VCaP (cell line): ENCODE measurements around the gene GRHL3.

ENCODE experiments used
- H3K27ac ChIP-seq: fragments of 450-650 bp; 2 replicates; pipeline ENCODE4 v1.5.1; 2017
- TF ChIP-seq, protein P1 (sequence below): fragments of 450-650 bp; conservative IDR thresholded peaks from 2 replicates; pipeline ENCODE4 v1.5.1; 2017; ENCODE audit warnings: mild to moderate bottlenecking, moderate library complexity

Gene GRHL3

DNA sequence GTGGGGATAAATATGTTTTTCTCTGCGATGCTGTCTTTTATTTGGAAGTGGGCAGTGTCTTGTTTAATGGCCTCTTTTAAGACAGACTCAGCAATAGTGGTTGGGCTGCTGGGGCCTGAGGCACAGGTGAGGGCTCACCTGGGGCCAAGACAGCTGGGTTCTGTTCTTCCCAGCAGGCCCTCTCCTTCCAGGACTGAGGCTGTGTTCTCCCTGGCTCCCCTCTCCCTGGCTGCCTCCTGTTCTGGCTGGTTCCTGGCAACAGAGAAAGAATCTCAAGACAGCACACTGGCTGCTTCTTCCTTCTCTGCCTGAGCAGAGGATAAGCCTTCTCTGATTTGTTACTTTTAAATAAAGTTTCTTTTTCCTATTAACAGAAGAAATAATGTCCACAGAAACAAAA is 7.4 kb upstream of the GRHL3 start:
- peak overlapping the region; percentile 70 for H3K27ac ChIP-seq
- TF ChIP-seq, protein P1, sequence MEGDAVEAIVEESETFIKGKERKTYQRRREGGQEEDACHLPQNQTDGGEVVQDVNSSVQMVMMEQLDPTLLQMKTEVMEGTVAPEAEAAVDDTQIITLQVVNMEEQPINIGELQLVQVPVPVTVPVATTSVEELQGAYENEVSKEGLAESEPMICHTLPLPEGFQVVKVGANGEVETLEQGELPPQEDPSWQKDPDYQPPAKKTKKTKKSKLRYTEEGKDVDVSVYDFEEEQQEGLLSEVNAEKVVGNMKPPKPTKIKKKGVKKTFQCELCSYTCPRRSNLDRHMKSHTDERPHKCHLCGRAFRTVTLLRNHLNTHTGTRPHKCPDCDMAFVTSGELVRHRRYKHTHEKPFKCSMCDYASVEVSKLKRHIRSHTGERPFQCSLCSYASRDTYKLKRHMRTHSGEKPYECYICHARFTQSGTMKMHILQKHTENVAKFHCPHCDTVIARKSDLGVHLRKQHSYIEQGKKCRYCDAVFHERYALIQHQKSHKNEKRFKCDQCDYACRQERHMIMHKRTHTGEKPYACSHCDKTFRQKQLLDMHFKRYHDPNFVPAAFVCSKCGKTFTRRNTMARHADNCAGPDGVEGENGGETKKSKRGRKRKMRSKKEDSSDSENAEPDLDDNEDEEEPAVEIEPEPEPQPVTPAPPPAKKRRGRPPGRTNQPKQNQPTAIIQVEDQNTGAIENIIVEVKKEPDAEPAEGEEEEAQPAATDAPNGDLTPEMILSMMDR, result no peak

GRCh38 chr1:24315391-24315790 is 3.8 kb upstream of the GRHL3 start:
- H3K27ac ChIP-seq, result no peak overlapping the region
- TF ChIP-seq, protein P1, result no peak

- TF ChIP-seq, protein P1, result no peak
- no peak overlapping the region for H3K27ac ChIP-seq
These were observed 2.5 kb upstream of the GRHL3 start for GRCh38 chr1:24316645-24317044.

- TF ChIP-seq, protein P1, result no peak
- H3K27ac ChIP-seq, result no peak overlapping the region
These were observed 2.1 kb upstream of the GRHL3 start for GRCh38 chr1:24317081-24317480.

DNA sequence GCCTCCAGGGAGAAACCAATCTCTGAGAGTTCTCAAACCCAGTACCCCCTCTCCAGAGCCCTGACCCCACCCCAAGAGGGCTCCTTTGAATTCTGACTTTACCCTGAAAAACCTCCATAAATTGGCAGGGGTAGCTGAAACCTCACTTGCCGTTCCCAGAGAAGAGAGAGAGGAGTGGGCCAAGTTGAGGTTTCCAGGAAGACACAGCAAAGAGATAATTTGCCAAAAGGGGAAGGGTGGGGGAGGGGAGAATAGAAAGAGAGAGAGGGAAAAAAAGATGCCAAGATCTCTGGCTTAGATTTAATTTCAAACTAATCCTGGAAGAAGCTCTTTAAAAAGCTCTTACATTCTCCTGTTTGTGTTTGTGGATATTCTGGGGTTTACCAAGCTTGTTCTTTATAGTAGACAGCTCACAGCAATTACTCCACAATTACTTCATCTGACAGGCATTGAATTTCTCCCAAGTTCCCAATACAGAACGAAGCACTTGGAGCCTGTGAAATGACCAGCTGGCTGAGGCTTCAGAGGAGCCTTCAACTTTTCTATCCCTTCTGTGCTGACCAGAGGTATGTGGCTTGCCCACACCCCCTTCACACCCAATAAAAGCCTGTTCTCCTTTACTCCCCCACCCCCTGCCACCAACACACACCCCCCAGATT is 1.1 kb upstream of the GRHL3 start:
- TF ChIP-seq, protein P1, result no peak
- no peak overlapping the region for H3K27ac ChIP-seq

- peak overlapping the region; percentile 52 for H3K27ac ChIP-seq
- TF ChIP-seq, protein P1, result no peak
These were observed 394 bp upstream of the GRHL3 start for GRCh38 chr1:24318615-24319311.

DNA sequence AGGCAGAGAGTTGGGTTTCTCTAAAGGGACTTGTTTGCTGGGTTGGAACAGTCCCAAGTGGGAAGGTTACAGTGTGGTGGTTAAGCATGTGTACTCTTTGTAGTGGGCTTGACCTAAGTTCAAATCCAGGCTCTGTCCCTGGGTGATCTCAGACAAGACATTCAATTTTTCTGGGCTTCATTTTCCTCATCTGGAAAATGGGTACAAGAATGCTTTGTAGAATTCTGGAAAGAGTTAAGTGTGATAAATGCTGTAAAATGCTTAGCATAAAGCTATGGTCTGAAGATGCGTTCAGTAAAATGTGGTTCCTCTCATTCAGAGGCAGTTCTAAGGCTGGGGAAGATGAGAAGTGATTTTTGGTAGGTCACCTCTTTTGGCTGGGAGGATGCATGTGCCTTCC is 805 bp downstream of the GRHL3 start:
- H3K27ac ChIP-seq, result peak overlapping the region; percentile 52
- TF ChIP-seq, protein P1, result no peak
